ENCODE data around the gene UBE4A.

UBE4A gene

DNA sequence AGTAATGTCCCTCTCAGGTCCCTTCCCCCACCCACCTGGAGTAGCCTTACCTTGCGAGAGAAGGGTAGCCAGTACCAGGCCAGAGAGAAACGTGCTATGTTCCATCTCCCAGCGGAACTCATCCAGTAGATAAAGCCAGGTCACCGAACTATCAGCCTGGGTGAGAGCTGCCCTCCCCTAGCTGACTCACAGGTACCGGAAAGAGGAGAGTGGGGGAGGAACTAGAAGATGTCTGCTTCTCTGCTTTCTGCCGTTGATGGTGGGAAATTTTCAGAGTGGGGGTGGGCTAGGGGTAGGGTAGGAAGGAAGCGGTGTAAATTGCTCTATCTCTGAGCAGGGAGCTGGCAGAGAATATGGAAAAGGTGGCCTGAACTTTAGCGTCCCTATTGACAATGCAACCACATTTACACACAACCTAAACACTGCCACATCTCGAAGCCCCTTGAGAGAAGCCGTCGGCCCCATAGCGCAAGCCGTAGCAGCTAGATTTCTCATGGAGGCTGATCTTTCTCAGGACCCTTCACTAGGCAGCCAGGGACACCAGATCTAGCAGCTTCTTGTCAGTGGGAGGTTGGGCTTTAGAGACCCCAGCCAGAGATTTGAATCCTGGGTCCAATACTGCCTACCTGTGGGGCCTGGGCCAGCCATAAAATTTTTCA lies 16.8 kb upstream of the UBE4A start, which contains the start of gene CD3D:
Gene CD3D (minus strand): TSS at position 203 of the 659 bp plus-strand sequence. CDS start 98 bp downstream, at position 105.
- DNase-seq (ENCODE audit: low read depth): peak; percentile 90

GRCh38 chr11:118343248-118343647 lies 16.2 kb upstream of the UBE4A start:
- TF ChIP-seq, protein P1, sequence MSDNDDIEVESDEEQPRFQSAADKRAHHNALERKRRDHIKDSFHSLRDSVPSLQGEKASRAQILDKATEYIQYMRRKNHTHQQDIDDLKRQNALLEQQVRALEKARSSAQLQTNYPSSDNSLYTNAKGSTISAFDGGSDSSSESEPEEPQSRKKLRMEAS (IDR thresholded peaks at IDR 0.05; ENCODE audit: low read depth, low read length): no peak
- TF ChIP-seq, protein P2, sequence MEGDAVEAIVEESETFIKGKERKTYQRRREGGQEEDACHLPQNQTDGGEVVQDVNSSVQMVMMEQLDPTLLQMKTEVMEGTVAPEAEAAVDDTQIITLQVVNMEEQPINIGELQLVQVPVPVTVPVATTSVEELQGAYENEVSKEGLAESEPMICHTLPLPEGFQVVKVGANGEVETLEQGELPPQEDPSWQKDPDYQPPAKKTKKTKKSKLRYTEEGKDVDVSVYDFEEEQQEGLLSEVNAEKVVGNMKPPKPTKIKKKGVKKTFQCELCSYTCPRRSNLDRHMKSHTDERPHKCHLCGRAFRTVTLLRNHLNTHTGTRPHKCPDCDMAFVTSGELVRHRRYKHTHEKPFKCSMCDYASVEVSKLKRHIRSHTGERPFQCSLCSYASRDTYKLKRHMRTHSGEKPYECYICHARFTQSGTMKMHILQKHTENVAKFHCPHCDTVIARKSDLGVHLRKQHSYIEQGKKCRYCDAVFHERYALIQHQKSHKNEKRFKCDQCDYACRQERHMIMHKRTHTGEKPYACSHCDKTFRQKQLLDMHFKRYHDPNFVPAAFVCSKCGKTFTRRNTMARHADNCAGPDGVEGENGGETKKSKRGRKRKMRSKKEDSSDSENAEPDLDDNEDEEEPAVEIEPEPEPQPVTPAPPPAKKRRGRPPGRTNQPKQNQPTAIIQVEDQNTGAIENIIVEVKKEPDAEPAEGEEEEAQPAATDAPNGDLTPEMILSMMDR (IDR thresholded peaks at IDR 0.05; ENCODE audit: low read depth, low read length): no peak
- TF ChIP-seq MYC (IDR thresholded peaks at IDR 0.05; ENCODE audit: low read depth, low read length) (no peak), POLR2A (IDR thresholded peaks at IDR 0.05; ENCODE audit: extremely low read depth, insufficient read length) (no peak)
- H3K4me3 ChIP-seq (ENCODE audit: low read depth, low read length): no peak overlapping the region
- no peak for DNase-seq (ENCODE audit: low read depth)

More for the DNA sequence above, 16.8 kb upstream of the UBE4A start, which contains the start of gene CD3D:
- peak within 1 kb of the TSS; percentile 59 for H3K4me3 ChIP-seq (ENCODE audit: low read depth, low read length)
- TF ChIP-seq POLR2A (IDR thresholded peaks at IDR 0.05; ENCODE audit: extremely low read depth, insufficient read length): no peak
- TF ChIP-seq MYC (IDR thresholded peaks at IDR 0.05; ENCODE audit: low read depth, low read length): no peak
- TF ChIP-seq, protein P1 (IDR thresholded peaks at IDR 0.05; ENCODE audit: low read depth, low read length): no peak
- TF ChIP-seq, protein P2 (IDR thresholded peaks at IDR 0.05; ENCODE audit: low read depth, low read length): no peak

GRCh38 chr11:118343981-118344515 lies 15.4 kb upstream of the UBE4A start, which contains the start of gene CD3G:
CD3G (plus strand) TSS chr11:118344344; CDS start chr11:118344424, 80 bp downstream.
- TF ChIP-seq, protein P2 (IDR thresholded peaks at IDR 0.05; ENCODE audit: low read depth, low read length): no peak
- TF ChIP-seq, protein P1 (IDR thresholded peaks at IDR 0.05; ENCODE audit: low read depth, low read length): no peak
- no peak for TF ChIP-seq MYC (IDR thresholded peaks at IDR 0.05; ENCODE audit: low read depth, low read length)
- no peak for DNase-seq (ENCODE audit: low read depth)

GRCh38 chr11:118349475-118349874 lies 9.9 kb upstream of the UBE4A start:
- no peak overlapping the region for H3K4me3 ChIP-seq (ENCODE audit: low read depth, low read length)

More at GRCh38 chr11:118343981-118344515, 15.4 kb upstream of the UBE4A start, which contains the start of gene CD3G:
- no peak within 1 kb of the TSS for H3K4me3 ChIP-seq (ENCODE audit: low read depth, low read length)

DNA sequence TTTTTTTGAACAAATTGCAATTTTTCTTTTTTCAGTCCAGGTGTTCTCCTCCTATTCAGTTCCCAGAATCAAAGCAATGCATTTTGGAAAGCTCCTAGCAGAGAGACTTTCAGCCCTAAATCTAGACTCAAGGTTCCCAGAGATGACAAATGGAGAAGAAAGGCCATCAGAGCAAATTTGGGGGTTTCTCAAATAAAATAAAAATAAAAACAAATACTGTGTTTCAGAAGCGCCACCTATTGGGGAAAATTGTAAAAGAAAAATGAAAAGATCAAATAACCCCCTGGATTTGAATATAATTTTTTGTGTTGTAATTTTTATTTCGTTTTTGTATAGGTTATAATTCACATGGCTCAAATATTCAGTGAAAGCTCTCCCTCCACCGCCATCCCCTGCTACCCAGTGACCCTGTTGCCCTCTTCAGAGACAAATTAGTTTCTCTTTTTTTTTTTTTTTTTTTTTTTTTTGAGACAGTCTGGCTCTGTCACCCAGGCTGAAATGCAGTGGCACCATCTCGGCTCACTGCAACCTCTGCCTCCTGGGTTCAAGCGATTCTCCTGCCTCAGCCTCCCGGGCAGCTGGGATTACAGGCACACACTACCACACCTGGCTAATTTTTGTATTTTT lies 6.2 kb upstream of the UBE4A start:
- no peak overlapping the region for H3K4me3 ChIP-seq (ENCODE audit: low read depth, low read length)
- TF ChIP-seq, protein P1 (IDR thresholded peaks at IDR 0.05; ENCODE audit: low read depth, low read length): no peak
- TF ChIP-seq, protein P2 (IDR thresholded peaks at IDR 0.05; ENCODE audit: low read depth, low read length): peak; percentile 28
- DNase-seq (ENCODE audit: low read depth): peak; percentile 62

More at GRCh38 chr11:118349475-118349874, 9.9 kb upstream of the UBE4A start:
- no peak for DNase-seq (ENCODE audit: low read depth)
- no peak for TF ChIP-seq POLR2A (IDR thresholded peaks at IDR 0.05; ENCODE audit: extremely low read depth, insufficient read length)
- TF ChIP-seq, protein P1 (IDR thresholded peaks at IDR 0.05; ENCODE audit: low read depth, low read length): no peak
- no peak for TF ChIP-seq MYC (IDR thresholded peaks at IDR 0.05; ENCODE audit: low read depth, low read length)
- TF ChIP-seq, protein P2 (IDR thresholded peaks at IDR 0.05; ENCODE audit: low read depth, low read length): no peak

Data from NB4 (cell line).